ENCODE data around the gene SBNO2.

Gene SBNO2

DNA sequence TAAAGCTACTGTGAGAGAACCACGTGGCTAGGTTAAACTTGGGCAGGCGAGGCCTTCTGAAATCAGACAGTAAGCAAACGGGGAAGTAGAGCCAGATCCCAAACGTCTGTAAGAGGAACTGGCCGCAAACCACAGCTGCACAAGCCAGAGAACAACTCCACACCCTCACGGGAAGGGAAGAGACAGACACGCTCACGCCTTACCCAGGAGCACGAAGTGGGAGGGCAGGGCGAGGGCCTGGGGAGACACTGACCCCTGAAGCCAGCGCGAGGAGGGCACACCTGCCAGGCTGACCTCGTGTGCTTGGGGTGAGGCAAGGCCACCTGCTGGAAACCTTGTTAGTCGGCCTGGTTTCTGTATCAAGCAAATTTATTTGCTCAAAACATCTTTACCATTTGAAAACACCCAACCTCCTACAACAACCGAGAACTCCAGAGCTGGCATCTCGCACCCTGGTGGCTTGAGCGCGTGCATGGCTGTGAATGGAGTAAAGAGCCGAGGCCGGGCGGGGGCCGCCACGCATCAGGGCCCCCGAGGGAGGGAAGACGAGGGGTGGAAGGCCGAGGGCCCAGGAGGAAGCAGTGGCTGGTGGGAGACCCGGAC is 86.2 kb downstream of the SBNO2 start:
- DNase-seq (ENCODE audit: low spot score): no peak

GRCh38 chr19:1086613-1087012 is 87.5 kb downstream of the SBNO2 start:
- no peak for DNase-seq (ENCODE audit: low spot score)

- no peak for DNase-seq (ENCODE audit: low spot score)
Observed at GRCh38 chr19:1085676-1086442, 88.2 kb downstream of the SBNO2 start.

DNA sequence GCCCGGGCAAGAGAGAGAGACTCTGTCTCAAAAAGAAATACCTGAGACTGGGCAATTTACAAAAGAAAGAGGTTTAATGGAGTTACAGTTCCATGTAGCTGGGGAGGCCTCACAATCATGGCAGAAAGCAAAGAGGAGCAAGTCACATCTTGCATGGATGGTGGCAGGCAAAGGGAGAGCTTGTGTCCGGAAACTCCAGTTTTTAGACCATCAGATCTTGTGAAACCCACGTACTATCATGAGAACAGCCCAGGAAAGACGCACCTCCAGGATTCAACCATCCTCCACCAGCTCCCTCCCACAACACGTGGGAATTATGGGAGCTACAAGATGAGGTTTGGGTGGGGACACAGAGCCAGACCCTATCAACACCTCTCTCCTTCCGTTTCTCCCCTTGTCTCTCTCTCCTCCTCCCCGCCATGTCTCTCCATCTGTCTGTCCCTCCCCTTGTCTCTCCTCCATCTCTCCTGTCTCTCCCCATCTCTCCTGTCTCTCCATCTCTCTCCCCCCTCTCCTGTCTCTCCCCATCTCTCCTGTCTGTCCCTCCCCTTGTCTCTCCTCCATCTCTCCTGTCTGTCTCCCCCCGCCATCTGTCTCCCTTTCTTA is 88.9 kb downstream of the SBNO2 start:
- no peak for DNase-seq (ENCODE audit: low spot score)

DNA sequence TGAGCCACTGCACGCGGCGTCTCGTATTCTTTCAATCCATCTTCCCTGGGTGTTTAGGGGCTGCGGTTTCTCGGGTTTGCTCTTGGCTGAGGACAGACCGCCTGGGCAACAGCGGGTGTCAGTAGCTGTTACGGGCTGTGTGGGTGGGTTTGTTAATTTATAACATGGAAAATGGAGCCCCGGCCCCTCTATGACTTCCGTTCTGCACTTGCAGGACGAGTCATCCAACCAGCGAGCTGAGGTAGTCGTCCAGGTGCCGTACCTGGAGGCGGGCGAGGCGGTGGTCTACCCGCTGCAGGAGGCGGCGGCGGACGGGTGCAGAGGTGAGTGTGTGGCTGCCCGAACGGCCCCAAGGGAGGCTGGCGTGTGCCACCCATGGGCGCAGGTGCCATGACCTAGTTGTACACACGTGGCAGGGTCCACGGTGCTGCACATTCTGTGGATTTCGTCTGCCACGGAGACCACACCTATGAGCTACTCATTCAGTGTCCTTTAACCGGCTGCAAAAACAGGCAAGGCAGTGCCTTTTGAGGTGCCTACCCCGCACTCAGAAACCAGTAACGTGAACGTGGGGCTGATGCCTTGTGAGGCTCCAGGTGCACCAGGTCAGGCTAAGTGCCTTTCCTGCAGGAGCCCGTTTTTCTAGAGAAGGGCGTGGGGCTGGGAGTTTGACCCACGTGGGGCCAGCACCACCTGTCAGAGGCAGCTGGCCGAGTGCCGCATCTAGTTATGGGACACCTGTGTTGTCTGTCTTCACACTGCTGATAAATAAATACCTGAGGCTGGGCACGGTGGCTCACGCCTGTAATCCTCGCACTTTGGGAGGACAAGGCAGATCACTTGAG is 89.8 kb downstream of the SBNO2 start:
- DNase-seq (ENCODE audit: low spot score): no peak

GRCh38 chr19:1082928-1083816 is 90.9 kb downstream of the SBNO2 start:
- no peak for DNase-seq (ENCODE audit: low spot score)

DNA sequence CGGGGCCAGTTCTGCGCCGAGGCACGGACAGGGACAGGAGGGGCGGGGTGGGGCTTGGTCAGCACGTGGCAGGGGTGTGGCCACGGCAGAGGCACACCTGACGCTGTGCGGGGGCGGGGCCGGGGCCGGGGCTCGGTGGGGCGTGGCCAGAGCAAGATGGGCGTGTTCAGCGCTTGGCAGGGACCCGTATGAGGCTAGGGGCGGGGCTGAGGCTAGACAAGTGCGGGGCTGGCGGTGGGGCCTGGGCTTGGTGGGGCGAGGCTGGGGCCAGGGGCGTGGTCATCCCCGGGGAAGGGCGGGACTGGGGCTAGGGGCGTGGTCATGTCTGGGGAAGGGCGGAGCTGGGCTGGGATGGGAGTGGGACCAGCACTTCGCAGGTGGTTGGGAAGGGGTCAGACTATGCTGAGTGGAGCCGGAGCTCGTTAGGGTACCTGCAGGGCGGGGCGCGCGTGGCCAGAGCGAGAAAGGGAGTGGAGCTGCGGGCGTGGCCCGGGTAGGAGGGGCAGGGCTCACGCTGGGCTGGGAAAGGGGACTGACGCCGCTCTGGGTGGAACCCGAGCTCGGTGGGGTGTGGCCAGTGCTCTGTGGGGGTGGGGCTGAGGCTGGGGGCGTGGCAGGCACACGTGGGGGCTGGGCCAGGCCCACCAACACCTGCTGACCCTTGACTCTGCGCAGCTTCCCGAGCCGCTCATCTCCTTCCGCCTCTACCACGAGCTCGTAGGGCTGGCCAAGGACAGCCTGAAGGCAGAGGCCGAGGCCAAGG is 91.7 kb downstream of the SBNO2 start:
- peak; percentile 39 for DNase-seq (ENCODE audit: low spot score)

GRCh38 chr19:1081301-1082164 is 92.5 kb downstream of the SBNO2 start:
- no peak for DNase-seq (ENCODE audit: low spot score)

GRCh38 chr19:1080360-1081161 is 93.5 kb downstream of the SBNO2 start:
- no peak for DNase-seq (ENCODE audit: low spot score)

GRCh38 chr19:1079566-1080111 is 94.4 kb downstream of the SBNO2 start:
- DNase-seq (ENCODE audit: low spot score): no peak

GRCh38 chr19:1076951-1077350 is 97.1 kb downstream of the SBNO2 start:
- DNase-seq (ENCODE audit: low spot score): no peak

GRCh38 chr19:1076046-1076386 is 98.1 kb downstream of the SBNO2 start:
- no peak for DNase-seq (ENCODE audit: low spot score)

DNA sequence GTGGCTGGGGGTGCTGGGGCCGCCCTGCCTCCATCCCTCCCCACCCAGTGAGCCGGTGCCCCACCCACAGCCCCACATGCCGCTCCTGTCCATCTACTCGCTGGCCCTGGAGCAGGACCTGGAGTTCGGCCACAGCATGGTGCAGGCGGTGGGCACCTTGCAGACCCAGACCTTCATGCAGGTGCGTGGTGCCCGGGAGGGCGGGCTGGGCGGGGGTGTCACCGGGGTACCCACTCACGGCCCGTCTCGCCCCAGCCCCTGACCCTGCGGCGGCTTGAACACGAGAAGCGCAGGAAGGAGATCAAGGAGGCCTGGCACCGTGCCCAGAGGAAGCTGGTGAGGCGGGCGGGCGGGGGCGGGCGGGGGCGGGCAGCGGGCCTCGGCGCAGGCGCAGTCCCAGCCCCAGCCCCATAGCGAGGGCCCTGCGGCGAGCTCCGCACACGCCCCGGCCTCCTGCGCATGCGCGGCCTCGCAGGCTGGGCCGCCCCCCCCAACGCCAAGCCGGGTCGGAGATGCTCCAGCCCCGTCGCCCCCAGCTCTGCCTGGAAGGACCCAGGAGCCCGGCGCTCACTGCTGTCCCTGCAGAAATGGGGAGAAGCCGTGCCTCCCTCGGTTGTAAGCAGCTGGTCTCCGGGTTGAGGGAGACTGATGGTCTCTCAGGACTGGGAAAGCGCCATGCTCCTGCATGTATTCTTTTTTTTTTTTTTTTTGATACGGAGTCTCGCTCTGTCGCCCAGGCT is 99.4 kb downstream of the SBNO2 start:
- DNase-seq (ENCODE audit: low spot score): peak; percentile 87

- no peak for DNase-seq (ENCODE audit: low spot score)
Observed at GRCh38 chr19:1073956-1074517, 100.0 kb downstream of the SBNO2 start.

DNA sequence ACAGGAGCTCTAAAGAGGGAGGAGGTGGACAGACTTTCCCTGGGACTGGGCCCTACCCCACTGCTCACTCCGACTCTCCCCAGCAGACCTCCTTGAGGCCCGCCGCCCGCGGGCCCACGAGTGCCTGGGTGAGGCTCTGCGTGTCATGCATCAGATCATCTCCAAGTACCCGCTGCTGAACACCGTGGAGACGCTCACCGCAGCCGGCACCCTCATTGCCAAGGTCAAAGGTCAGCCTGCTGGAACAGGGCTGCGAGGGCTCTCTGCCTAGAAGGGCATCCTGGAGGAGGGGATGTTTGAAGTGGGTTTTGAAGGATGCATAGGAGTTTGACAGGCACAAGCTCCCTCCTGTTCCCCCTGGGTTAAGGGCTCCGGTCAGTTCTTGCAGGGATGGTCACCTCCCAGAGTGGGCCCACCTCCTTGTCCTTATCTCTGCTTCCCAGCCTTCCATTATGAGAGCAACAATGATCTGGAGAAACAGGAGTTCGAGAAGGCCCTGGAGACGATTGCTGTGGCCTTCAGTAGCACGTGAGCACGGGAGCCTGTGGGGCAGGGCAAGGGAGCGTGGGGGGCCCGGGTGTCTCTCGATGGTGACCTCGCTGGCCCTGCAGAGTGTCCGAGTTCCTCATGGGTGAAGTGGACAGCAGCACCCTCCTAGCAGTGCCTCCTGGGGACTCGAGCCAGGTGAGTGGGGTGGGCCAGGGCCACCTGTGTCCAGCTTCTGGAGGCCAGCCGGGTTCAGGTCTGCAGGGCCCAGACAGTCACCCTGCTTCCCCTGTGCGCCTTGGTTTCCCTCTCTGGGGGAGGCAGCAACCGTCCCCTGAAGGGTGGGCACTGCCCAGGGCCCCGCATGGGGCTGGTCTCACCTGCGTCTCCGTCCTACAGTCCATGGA is 100.8 kb downstream of the SBNO2 start:
- no peak for DNase-seq (ENCODE audit: low spot score)

DNA sequence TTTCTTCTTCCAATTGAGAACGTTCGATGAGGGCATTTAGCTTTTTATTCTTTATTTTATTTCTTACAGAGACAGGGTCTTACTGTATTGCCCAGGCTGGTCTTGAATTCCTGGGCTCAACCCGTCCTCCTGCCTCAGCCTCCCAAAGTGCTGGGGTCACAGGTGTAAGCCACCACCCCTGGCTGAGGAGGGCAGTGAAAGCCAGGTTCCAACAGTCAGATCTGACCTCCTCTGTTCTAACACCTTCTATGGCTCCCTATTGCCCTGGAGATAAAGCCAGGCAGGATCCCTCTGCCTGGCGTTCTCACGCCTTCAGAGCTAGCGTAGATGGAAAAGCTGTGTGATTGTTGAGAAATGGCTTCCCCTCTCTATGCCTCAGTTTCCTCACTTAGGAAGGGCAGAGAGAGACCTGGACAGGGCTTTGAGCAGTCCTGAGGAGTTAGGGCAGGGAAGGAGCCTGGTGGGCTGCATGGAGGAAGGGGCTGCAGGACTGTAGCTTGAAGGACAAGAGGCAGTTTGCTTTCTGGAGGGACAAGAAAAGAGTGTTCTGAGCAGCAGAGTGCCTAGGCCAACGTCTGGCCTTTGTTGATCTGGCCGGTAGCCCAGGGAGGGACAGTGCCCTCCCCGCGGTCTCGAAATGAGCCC is 101.6 kb downstream of the SBNO2 start:
- no peak for DNase-seq (ENCODE audit: low spot score)

Measured in hematopoietic multipotent progenitor cell treated with erythropoietin and hydrocortisone succinate and interleukin-3 and kit ligand, for 15 days (in vitro differentiated cells).